Embryonic facial prominence (tissue), 1 donor: Measurements from ENCODE around the gene HMX3.
"Not testable (repeated sequence)": the region's sequence is repeated elsewhere in the genome, so short reads cannot be mapped to it uniquely, and the experiment has no call there.

Experiments
- DNase-seq: peaks from one replicate; pipeline ENCODE4 v3.0.0-alpha.2; 2016; ENCODE audit errors: extremely low spot score

Gene HMX3

DNA sequence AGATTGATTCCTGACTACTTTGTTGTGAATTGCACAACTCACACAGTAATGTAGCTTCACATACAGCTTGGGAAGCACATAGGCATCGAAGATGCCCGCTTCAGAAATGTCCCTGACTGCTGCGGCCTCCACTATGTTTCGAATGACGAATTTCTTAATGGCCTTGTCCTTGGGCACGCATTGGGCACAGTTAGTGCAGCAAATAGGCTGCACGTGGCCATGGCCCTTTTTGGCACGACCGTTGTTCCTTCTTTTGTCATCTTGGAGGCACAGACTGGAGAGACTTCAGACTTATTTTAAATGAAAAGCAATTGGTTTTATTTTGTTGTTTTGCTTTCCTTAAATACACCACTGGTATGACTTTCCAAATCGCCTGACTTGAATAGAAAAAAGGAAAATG, 35.8 kb downstream of the HMX3 start:
- not testable (repeated sequence) for DNase-seq

DNA sequence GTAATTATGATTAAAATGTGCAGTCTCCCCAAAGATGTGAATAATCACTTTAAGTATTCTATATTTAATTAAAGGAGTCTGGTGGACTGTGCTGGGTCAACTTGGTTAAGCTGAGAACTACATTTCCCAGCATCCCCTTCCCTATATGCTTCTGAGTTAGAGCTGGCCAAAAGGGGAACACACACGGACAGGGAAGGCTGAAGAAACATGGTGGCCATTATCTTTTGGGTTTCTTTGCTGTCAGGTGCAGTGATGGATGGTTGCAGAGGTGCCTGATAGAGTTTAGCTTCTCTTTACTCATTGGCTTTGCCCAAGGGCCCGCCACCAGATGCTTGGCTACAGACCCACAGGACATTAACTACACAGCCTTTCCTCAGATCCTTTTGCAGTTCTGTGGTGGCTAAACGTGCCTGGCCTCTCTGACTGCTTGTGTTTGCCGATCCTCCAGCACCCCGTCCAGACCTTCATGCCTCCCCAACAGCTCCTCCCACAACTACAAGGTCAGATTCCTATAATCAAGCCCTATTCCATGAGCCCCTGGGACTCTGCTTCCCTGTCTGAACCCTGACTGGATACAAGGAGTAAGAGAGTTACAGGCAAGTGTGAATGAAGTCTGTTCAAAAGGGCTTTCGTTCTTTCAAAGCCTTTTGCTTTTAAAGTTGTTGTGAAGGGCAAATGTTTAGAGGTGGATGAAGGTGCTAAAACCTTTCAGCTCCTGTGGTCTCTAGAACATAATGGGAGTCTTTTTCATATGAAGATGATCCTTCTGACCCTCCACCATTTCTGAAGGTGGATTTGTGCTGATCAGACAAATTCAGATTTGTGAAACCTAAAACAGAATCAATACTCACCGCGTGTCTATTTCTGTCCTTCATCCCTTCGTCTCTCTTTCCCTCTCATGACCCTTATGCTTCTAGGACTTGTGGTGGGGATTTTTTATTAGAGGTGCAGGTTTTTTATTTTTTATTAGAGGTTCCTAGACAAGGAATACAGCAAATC, 39.9 kb downstream of the HMX3 start:
- no peak for DNase-seq

DNA sequence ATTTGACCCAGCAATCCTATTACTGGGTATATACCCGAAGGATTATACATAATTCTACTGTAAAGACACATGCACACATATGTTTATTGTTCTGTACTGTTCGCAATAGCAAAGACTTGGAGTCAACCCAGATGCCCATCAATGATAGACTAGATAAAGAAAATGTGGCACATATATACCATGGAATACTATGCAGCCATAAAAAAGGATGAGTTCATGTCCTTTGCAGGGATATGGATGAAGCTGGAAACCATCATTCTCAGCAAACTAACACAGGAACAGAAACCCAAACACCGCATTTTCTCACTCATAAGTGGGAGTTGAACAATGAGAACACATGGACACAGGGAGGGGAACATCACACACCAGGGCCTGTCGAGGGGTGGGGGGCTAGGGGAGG, 42.6 kb downstream of the HMX3 start:
- not testable (repeated sequence) for DNase-seq

DNA sequence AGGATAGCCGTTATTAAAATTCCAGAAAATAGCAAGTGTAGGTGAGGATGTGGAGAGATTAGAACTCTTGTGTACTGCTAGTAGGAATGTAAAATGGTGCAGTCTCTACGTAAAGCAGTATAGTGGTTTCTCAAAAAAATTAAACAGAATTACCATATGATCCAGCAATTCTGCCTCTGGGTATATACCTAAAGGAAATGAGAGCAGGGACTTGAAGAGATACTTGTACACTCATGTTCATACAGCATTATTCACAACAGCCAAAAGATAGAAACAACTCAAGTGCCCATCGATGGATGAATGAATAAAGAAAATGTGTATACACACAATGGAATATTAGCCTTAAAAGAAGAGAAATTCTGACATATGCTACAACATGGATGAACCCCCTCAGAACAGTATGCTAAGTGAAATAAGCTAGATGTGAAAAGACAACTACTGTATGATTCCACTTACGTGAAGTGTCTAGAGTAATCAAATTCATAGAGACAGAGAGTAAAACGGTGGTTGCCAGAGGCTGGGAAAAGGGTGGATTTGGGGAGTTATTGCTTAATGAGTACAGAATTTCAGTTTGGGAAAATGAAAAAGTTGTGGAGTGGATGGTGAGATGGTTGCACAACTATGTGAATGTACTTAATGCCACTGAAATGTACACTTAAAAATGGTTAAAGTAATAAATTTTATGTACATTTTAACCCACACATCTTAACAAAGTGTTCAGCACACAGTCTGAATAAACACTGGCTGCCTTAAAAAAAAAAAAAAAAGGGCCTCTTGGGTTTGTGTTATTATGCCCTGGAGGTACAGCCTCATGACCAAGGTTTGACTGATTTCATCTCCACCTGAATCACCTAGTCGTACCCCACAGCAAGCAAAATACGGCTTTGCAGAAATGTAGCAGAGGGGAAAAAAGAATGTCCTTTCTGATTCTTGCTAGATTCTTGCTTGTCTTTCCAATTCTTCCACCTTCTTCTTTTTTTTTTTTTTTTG, 44.6 kb downstream of the HMX3 start:
- no peak for DNase-seq

DNA sequence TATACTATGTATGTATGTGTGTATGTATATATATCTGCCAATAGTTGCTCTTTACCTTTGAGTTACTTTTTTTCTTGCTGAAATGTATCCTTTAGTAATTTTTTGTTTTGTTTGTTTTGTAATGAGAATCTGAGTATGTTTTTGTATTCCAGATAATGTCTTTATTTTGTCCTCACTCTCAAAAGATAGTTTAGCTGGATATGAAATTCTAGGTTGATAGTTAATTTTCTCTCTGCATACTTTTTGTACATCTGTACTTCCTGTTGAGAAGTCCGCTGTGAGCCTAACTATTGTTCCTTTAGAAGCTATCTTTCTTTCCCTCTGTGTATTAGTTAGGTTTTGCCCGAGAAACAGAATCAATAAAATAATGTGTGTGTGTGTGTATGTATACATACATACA, 48.0 kb downstream of the HMX3 start:
- no peak for DNase-seq

DNA sequence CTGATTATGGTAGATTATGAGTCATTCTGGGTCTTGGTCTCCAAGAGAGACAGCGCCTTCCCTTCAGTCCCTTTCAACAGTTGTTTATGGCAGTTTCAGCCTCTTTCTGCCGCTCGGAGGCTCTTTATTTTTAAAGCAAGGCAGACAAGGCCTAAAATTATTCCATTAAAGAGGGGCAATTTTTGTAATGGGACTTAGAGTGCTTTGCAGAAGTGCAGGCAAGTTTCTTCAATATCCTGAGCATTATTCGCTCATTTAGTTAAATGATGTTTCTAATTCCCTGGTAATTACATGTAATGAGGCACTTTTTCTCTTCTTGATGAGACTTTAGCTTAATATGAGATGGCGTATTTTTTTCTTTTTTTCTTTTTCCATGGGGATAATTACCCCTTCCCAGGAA, 52.0 kb downstream of the HMX3 start:
- DNase-seq: no peak
